SH-SY5Y (cell line): Measurements from ENCODE around the gene POU2F1.

Experiments
- GATA2 ChIP-seq: IDR thresholded peaks from 2 replicates; pipeline ENCODE4 v1.6.1; 2011; ENCODE audit warnings: mild to moderate bottlenecking, low read depth, low read length
- GATA3 ChIP-seq: IDR thresholded peaks from 2 replicates; pipeline ENCODE4 v1.6.1; 2011; ENCODE audit warnings: low read depth, mild to moderate bottlenecking, low read length, moderate library complexity

Gene POU2F1

GRCh38 chr1:167431261-167431908 is 210.7 kb downstream of the POU2F1 start:
- no peak for TF ChIP-seq GATA2
- no peak for TF ChIP-seq GATA3

- TF ChIP-seq GATA2, result no peak
- no peak for TF ChIP-seq GATA3
Observed at GRCh38 chr1:167431909-167432650, 211.4 kb downstream of the POU2F1 start.

GRCh38 chr1:167432780-167433179 is 212.1 kb downstream of the POU2F1 start:
- TF ChIP-seq GATA2, result no peak

GRCh38 chr1:167433884-167434283 is 213.2 kb downstream of the POU2F1 start:
- TF ChIP-seq GATA2, result no peak
- no peak for TF ChIP-seq GATA3

GRCh38 chr1:167434306-167434705 is 213.6 kb downstream of the POU2F1 start:
- TF ChIP-seq GATA3 (no peak), GATA2 (no peak)

- no peak for TF ChIP-seq GATA2
- TF ChIP-seq GATA3, result no peak
Observed at GRCh38 chr1:167435484-167435883, 214.8 kb downstream of the POU2F1 start.

GRCh38 chr1:167438171-167439138 is 217.8 kb downstream of the POU2F1 start:
- TF ChIP-seq GATA2, result no peak

GRCh38 chr1:167439301-167439988 is 218.8 kb downstream of the POU2F1 start:
- no peak for TF ChIP-seq GATA3
- TF ChIP-seq GATA2, result no peak

GRCh38 chr1:167440345-167440744 is 219.7 kb downstream of the POU2F1 start:
- TF ChIP-seq GATA2, result no peak
- no peak for TF ChIP-seq GATA3

- TF ChIP-seq GATA3 (no peak), GATA2 (no peak)
Observed at GRCh38 chr1:167440776-167441175, 220.1 kb downstream of the POU2F1 start.

GRCh38 chr1:167441222-167441621 is 220.5 kb downstream of the POU2F1 start:
- TF ChIP-seq GATA2, result no peak
- TF ChIP-seq GATA3, result no peak

- TF ChIP-seq GATA2 (no peak), GATA3 (no peak)
Observed at GRCh38 chr1:167442142-167442848, 221.6 kb downstream of the POU2F1 start.

- no peak for TF ChIP-seq GATA3
- TF ChIP-seq GATA2, result no peak
Observed at GRCh38 chr1:167442854-167443565, 222.3 kb downstream of the POU2F1 start.

GRCh38 chr1:167443757-167444156 is 223.1 kb downstream of the POU2F1 start:
- TF ChIP-seq GATA3 (no peak), GATA2 (no peak)

- no peak for TF ChIP-seq GATA2
- TF ChIP-seq GATA3, result no peak
Observed at GRCh38 chr1:167446966-167447365, 226.3 kb downstream of the POU2F1 start.
